Stimulated activated CD8-positive, alpha-beta memory T cell treated with anti-CD3 and anti-CD28 coated beads, Interleukin-7, amount 100 ng/mL, for 4 hours (primary cell): Measurements from ENCODE around the gene RPLP1.
"Not testable (repeated sequence)": the region's sequence is repeated elsewhere in the genome, so short reads cannot be mapped to it uniquely, and the experiment has no call there.

Experiments used
- DNase-seq, 2 donors: peaks; one replicate each; pipeline ENCODE4 v3.0.0-alpha.2; 2020; ENCODE audit warnings: low read depth in 2 of 2

RPLP1 gene

GRCh38 chr15:69439623-69440022 is 13.0 kb upstream of the RPLP1 start:
- DNase-seq: no peak

- DNase-seq: no peak
These were observed 9.5 kb upstream of the RPLP1 start for GRCh38 chr15:69443032-69443611.

- DNase-seq: no peak
These were observed 7.9 kb upstream of the RPLP1 start for GRCh38 chr15:69444686-69445085.

GRCh38 chr15:69446953-69447352 is 5.7 kb upstream of the RPLP1 start:
- no peak for DNase-seq

- not testable (repeated sequence) for DNase-seq
These were observed 2.4 kb upstream of the RPLP1 start for GRCh38 chr15:69450221-69450620.

- no peak for DNase-seq
These were observed 1.5 kb upstream of the RPLP1 start for GRCh38 chr15:69450968-69451695.

- DNase-seq: no peak
These were observed 497 bp upstream of the RPLP1 start for GRCh38 chr15:69451951-69452691.

GRCh38 chr15:69454953-69455352 is 2.3 kb downstream of the RPLP1 start:
- no peak for DNase-seq

GRCh38 chr15:69456208-69457166 is 3.9 kb downstream of the RPLP1 start:
- DNase-seq: no peak

- no peak for DNase-seq
These were observed 5.0 kb downstream of the RPLP1 start for GRCh38 chr15:69457304-69458280.

- DNase-seq: no peak
These were observed 6.4 kb downstream of the RPLP1 start for GRCh38 chr15:69459066-69459465.

- DNase-seq: no peak
These were observed 7.9 kb downstream of the RPLP1 start for GRCh38 chr15:69460481-69460880.

- DNase-seq: no peak
These were observed 9.4 kb downstream of the RPLP1 start for GRCh38 chr15:69462030-69462492.

GRCh38 chr15:69462493-69463181 is 10.0 kb downstream of the RPLP1 start:
- DNase-seq: peak; percentile 87 to 89

GRCh38 chr15:69463182-69463756 is 10.7 kb downstream of the RPLP1 start:
- DNase-seq: no peak

GRCh38 chr15:69465253-69465652 is 12.6 kb downstream of the RPLP1 start:
- DNase-seq: no peak

- DNase-seq: no peak
These were observed 14.1 kb downstream of the RPLP1 start for GRCh38 chr15:69466733-69467132.

- DNase-seq: no peak
These were observed 15.0 kb downstream of the RPLP1 start for GRCh38 chr15:69467636-69468035.
